ENCODE data around the gene PSME3. TPM values are rescaled to one million over a fixed set of nuclear protein-coding genes. Genes with fewer than 3 reads are reported as not detected.

PSME3 gene
- polyA plus RNA-seq, 1 donor from 2014 or later = 56.6 TPM

DNA sequence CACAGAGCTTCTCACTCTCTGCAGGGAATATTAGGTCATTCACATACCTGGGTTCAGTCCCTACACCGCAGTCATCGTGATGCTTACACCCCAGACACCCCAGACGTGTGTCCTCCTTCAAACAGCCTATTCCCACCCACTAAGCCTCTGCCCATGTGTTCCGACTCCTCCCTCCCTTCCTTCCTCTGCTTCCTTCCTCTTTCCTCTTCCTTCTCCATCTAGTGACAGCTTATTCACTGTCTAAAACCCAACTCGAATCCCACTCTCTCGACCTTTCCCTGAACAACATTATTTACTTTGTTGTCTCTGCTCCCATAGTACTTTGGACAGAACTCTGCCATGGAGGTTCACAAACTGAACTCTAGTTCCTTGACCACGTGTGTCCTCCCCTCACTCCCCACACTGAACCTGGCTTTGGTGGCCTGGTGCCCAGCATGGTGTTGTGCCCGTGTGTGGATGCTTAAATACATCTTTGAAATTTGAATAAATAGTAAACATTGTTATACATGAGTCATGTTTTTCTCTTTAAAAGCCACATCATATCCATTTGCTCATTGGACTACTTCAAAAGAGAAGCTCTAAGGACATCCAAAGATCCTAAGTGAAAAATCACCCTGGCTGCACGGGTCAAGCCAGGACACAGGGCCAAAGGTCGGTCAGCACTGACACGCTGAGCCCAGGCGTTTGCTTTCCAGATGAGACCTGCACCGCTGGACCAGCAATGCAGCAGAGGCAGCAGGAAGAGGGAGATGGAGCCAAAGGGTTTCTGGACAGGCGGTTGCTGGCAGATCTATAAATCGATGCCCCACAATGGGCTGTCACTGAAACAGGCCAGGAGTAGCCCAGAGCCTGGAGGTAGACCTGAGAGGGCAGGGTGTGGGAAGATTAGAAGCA is 53.3 kb downstream of the PSME3 start:
- Histone ChIP-seq H3K9me2 (ENCODE audit: insufficient read depth, low read length) (no peaks in the 10 kb centered on the region), H4K20me1 (ENCODE audit: insufficient read depth) (no peaks in the 10 kb centered on the region), H3K27ac (ENCODE audit: low read length) (no peak overlapping the region), H3K9ac (ENCODE audit: low read length) (no peak overlapping the region), H3K4me3 (ENCODE audit: low read length) (no peak overlapping the region), H3F3A (ENCODE audit: insufficient read depth, low read length, poor library complexity, severe bottlenecking) (no peaks in the 10 kb centered on the region), H2AFZ (ENCODE audit: low read depth, low read length) (no peak overlapping the region), H3K4me2 (ENCODE audit: low read length) (no peak overlapping the region), H3K27me3 (ENCODE audit: insufficient read depth, low read depth, low read length) (no peaks in the 10 kb centered on the region), H3K79me2 (replicated peaks; ENCODE audit: insufficient read depth, low read length) (no peaks in the 10 kb centered on the region), H3K9me3 (ENCODE audit: low read length) (no peaks in the 10 kb centered on the region), H3K36me3 (ENCODE audit: insufficient read depth, low read length) (no peaks in the 10 kb centered on the region)
- no peak for TF ChIP-seq POLR2AphosphoS5 (IDR thresholded peaks at IDR 0.05)
- TF ChIP-seq TAF1 (IDR thresholded peaks at IDR 0.05; ENCODE audit: low read depth) = no peak
- TF ChIP-seq, protein P1, sequence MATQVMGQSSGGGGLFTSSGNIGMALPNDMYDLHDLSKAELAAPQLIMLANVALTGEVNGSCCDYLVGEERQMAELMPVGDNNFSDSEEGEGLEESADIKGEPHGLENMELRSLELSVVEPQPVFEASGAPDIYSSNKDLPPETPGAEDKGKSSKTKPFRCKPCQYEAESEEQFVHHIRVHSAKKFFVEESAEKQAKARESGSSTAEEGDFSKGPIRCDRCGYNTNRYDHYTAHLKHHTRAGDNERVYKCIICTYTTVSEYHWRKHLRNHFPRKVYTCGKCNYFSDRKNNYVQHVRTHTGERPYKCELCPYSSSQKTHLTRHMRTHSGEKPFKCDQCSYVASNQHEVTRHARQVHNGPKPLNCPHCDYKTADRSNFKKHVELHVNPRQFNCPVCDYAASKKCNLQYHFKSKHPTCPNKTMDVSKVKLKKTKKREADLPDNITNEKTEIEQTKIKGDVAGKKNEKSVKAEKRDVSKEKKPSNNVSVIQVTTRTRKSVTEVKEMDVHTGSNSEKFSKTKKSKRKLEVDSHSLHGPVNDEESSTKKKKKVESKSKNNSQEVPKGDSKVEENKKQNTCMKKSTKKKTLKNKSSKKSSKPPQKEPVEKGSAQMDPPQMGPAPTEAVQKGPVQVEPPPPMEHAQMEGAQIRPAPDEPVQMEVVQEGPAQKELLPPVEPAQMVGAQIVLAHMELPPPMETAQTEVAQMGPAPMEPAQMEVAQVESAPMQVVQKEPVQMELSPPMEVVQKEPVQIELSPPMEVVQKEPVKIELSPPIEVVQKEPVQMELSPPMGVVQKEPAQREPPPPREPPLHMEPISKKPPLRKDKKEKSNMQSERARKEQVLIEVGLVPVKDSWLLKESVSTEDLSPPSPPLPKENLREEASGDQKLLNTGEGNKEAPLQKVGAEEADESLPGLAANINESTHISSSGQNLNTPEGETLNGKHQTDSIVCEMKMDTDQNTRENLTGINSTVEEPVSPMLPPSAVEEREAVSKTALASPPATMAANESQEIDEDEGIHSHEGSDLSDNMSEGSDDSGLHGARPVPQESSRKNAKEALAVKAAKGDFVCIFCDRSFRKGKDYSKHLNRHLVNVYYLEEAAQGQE (IDR thresholded peaks at IDR 0.05; ENCODE audit: borderline replicate concordance) = no peak
- no peak for TF ChIP-seq EZH2 (IDR thresholded peaks at IDR 0.05; ENCODE audit: borderline replicate concordance, insufficient read depth, low read length, poor library complexity, severe bottlenecking)
- TF ChIP-seq RAD21 (conservative IDR thresholded peaks at IDR 0.05) = no peak
- TF ChIP-seq EP300 (conservative IDR thresholded peaks at IDR 0.05; ENCODE audit: poor library complexity, severe bottlenecking) = no peak
- no peak for TF ChIP-seq SMC3 (conservative IDR thresholded peaks at IDR 0.05; ENCODE audit: poor library complexity)
- no peak for TF ChIP-seq MXI1 (conservative IDR thresholded peaks at IDR 0.05; ENCODE audit: poor library complexity, severe bottlenecking)

DNA sequence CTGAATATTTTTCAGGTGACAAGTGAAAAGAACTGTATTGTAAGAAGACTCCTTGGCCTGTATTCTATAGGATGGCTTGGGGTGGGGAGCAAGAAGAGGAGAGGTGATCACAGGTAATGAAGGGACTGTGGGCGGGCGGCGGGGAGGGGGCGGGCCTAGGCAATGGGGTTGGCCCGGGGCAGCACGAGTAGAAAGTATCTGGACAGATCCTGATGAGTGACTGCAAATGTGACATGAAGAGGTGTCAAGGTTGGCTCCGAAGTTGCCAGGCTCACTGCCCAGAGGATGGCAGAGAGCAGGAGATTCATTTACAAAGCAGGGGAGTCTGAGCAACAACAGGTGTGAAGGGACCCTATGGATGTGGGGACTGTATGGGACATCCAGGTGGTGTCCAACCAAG is 56.6 kb downstream of the PSME3 start:
- Histone ChIP-seq H3K4me3 (ENCODE audit: low read length) (no peak overlapping the region), H3K4me2 (ENCODE audit: low read length) (no peak overlapping the region), H4K20me1 (ENCODE audit: insufficient read depth) (no peaks in the 10 kb centered on the region), H3K79me2 (replicated peaks; ENCODE audit: insufficient read depth, low read length) (no peaks in the 10 kb centered on the region), H3F3A (ENCODE audit: insufficient read depth, low read length, poor library complexity, severe bottlenecking) (no peaks in the 10 kb centered on the region), H2AFZ (ENCODE audit: low read depth, low read length) (no peak overlapping the region), H3K27ac (ENCODE audit: low read length) (no peak overlapping the region), H3K9me3 (ENCODE audit: low read length) (no peaks in the 10 kb centered on the region), H3K27me3 (ENCODE audit: insufficient read depth, low read depth, low read length) (no peaks in the 10 kb centered on the region), H3K36me3 (ENCODE audit: insufficient read depth, low read length) (no peaks in the 10 kb centered on the region), H3K9me2 (ENCODE audit: insufficient read depth, low read length) (no peaks in the 10 kb centered on the region), H3K9ac (ENCODE audit: low read length) (no peak overlapping the region)
- no peak for TF ChIP-seq RAD21 (conservative IDR thresholded peaks at IDR 0.05)
- TF ChIP-seq, protein P1 (IDR thresholded peaks at IDR 0.05; ENCODE audit: borderline replicate concordance) = no peak
- no peak for TF ChIP-seq EP300 (conservative IDR thresholded peaks at IDR 0.05; ENCODE audit: poor library complexity, severe bottlenecking)
- TF ChIP-seq, protein P2, sequence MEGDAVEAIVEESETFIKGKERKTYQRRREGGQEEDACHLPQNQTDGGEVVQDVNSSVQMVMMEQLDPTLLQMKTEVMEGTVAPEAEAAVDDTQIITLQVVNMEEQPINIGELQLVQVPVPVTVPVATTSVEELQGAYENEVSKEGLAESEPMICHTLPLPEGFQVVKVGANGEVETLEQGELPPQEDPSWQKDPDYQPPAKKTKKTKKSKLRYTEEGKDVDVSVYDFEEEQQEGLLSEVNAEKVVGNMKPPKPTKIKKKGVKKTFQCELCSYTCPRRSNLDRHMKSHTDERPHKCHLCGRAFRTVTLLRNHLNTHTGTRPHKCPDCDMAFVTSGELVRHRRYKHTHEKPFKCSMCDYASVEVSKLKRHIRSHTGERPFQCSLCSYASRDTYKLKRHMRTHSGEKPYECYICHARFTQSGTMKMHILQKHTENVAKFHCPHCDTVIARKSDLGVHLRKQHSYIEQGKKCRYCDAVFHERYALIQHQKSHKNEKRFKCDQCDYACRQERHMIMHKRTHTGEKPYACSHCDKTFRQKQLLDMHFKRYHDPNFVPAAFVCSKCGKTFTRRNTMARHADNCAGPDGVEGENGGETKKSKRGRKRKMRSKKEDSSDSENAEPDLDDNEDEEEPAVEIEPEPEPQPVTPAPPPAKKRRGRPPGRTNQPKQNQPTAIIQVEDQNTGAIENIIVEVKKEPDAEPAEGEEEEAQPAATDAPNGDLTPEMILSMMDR (IDR thresholded peaks at IDR 0.05; ENCODE audit: poor library complexity, severe bottlenecking) = no peak
- no peak for TF ChIP-seq MXI1 (conservative IDR thresholded peaks at IDR 0.05; ENCODE audit: poor library complexity, severe bottlenecking)
- TF ChIP-seq SMC3 (conservative IDR thresholded peaks at IDR 0.05; ENCODE audit: poor library complexity) = no peak

Measured in neural cell (in vitro differentiated cells).